Naive thymus-derived CD4-positive, alpha-beta T cell (primary cell): Measurements from ENCODE around the gene PDF. TPM values are rescaled to one million over a fixed set of nuclear protein-coding genes. Genes with fewer than 3 reads are reported as not detected.

ENCODE experiments used
- ATAC-seq: fragments of 150-1000 bp; cut with Tn5 transposase; 2 replicates; pipeline ENCODE4 v1.10.0; 2021; ENCODE audit warnings: mild to moderate bottlenecking, moderate library complexity
- CTCF ChIA-PET: fragments of 350-600 bp; sonication (Branson Sonifier 250); formaldehyde crosslinking; loops from one replicate; lab custom pipeline; 2021; ENCODE audit warnings: antibody characterized with exemption; lab: Charles Lee
- POLR2A ChIA-PET: fragments of 350-600 bp; sonication (Branson Sonifier 250); formaldehyde crosslinking; loops from one replicate; lab custom pipeline; 2021; ENCODE audit warnings: antibody characterized with exemption, inconsistent platforms; lab: Charles Lee
- DNase-seq, 9 donors: peaks; one replicate each; pipeline versions ENCODE4 v3.0.0 to v3.0.0-alpha.2; 2020 to 2022; ENCODE audit warnings: mixed read lengths in 1 of 9
- H3K27ac ChIP-seq: one replicate; pipeline ENCODE4 v1.7.0; 2013; ENCODE audit warnings: mild to moderate bottlenecking, low read depth, low read length, moderate library complexity
- H3K27me3 ChIP-seq, 2 donors: one replicate each; pipeline ENCODE4 v1.7.0; 2013; ENCODE audit warnings: low read length in 2 of 2, mild to moderate bottlenecking in 2 of 2, moderate library complexity in 2 of 2; ENCODE audit not compliant: control insufficient read depth in 2 of 2, insufficient read depth in 2 of 2
- H3K36me3 ChIP-seq, 3 experiments: 1 replicate in 2 of 3; 2 replicates in 1 of 3; pipeline ENCODE4 v1.7.0; 2013; ENCODE audit warnings: low read length in 3 of 3, mild to moderate bottlenecking in 3 of 3, moderate library complexity in 1 of 3; ENCODE audit not compliant: insufficient read depth in 3 of 3, control insufficient read depth in 2 of 3
- H3K4me1 ChIP-seq, 2 donors: one replicate each; pipeline ENCODE4 v1.7.0; 2013; ENCODE audit warnings: low read length in 2 of 2, mild to moderate bottlenecking in 2 of 2, moderate library complexity in 1 of 2; ENCODE audit not compliant: control insufficient read depth in 2 of 2, insufficient read depth in 2 of 2
- H3K4me3 ChIP-seq: 2 replicates; pipeline ENCODE4 v1.7.0; 2013; ENCODE audit warnings: mild to moderate bottlenecking, low read length
- H3K9me3 ChIP-seq, 3 experiments: 1 replicate in 2 of 3; 2 replicates in 1 of 3; pipeline ENCODE4 v1.7.0; 2013; ENCODE audit warnings: low read length in 3 of 3; ENCODE audit not compliant: control insufficient read depth in 2 of 3
- H3K27ac Mint-ChIP-seq, 9 donors: one replicate each; pipeline ENCODE4 v1.8.0; 2020 to 2022; ENCODE audit warnings: mixed read lengths in 9 of 9, mild to moderate bottlenecking in 8 of 9, moderate library complexity in 5 of 9, inconsistent platforms in 2 of 9
- H3K27me3 Mint-ChIP-seq, 5 donors: one replicate each; pipeline ENCODE4 v1.8.0; 2021 to 2022; ENCODE audit warnings: mixed read lengths in 5 of 5, mild to moderate bottlenecking in 1 of 5
- H3K36me3 Mint-ChIP-seq, 5 donors: one replicate each; pipeline ENCODE4 v1.8.0; 2020 to 2022; ENCODE audit warnings: mixed read lengths in 5 of 5, mild to moderate bottlenecking in 3 of 5, inconsistent platforms in 1 of 5
- H3K4me1 Mint-ChIP-seq, 7 donors: one replicate each; pipeline ENCODE4 v1.8.0; 2020 to 2022; ENCODE audit warnings: mixed read lengths in 7 of 7, mild to moderate bottlenecking in 3 of 7, inconsistent platforms in 1 of 7
- H3K4me3 Mint-ChIP-seq, 10 donors: one replicate each; pipeline ENCODE4 v1.8.0; 2020 to 2022; ENCODE audit warnings: mild to moderate bottlenecking in 10 of 10, mixed read lengths in 10 of 10, moderate library complexity in 6 of 10, inconsistent platforms in 2 of 10
- H3K9me3 Mint-ChIP-seq, 11 donors: one replicate each; pipeline ENCODE4 v1.8.0; 2020 to 2022; ENCODE audit warnings: mixed read lengths in 11 of 11, mild to moderate bottlenecking in 4 of 11, inconsistent platforms in 1 of 11, moderate library complexity in 1 of 11
- intact Hi-C, 2 donors: fragments of 100-400 bp; cut with micrococcal nuclease; formaldehyde crosslinking; loops; one replicate each; pipeline ENCODE4 v1.15.1; 2023
- polyA plus RNA-seq, 2 donors: library from polyadenylated mRNA; unstranded; fragments of 300-500 nt; fragmentation: Illumina TruSeq; gene quantifications; one replicate each; pipeline ENCODE4 v1.2.3, GENCODE V29; 2021
- total RNA-seq, 6 experiments: library from RNA in 5 of 6; stranded (reverse) in 5 of 6; gene quantifications; 1 replicate in 5 of 6; 2 replicates in 1 of 6; pipeline ENCODE4 v1.2.3 and lab custom pipeline; 2021 to 2026

Gene PDF
- total and polyA plus RNA-seq, 7 experiments from 2014 or later, result 4.6 to 24.5 (median 11.4) TPM

DNA sequence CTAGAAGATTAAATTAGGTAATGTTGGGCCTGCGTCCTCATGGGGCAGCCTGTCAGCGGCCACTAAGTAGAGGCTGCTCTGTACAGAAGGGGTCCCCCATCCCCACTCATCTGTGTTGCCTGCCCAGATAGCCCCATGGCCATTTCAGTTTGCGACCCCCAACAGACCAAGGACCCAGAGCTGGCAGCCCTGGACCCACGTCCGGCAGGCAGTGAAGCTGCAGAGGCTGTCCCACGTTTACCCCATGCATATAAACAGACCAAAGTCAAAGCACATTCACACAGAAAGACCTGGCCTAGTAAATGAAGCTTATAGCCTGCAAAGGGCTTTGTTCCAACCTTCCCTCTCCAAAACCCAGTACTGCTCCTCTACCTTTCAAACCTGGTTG is 4.6 kb downstream of the PDF start:
- H3K36me3 ChIP-seq, result peaks cover 5 to 70% (median 7%) of the 10 kb centered on the region in 3 experiments
- H3K27me3 Mint-ChIP-seq, result no peaks in the 10 kb centered on the region
- H3K27me3 ChIP-seq, result no peaks in the 10 kb centered on the region
- no peaks in the 10 kb centered on the region for H3K9me3 Mint-ChIP-seq
- CTCF ChIA-PET, result no interaction called here
- DNase-seq (no peak), ATAC-seq (no peak)
- no peak overlapping the region for H3K4me3 ChIP-seq
- no peak overlapping the region for H3K27ac ChIP-seq
- H3K9me3 ChIP-seq, result no peaks in the 10 kb centered on the region
- peaks cover 13 to 31% of the 10 kb centered on the region in 2 donors for H3K4me1 ChIP-seq
- H3K4me1 Mint-ChIP-seq, result peaks cover 20 to 54% (median 50%) of the 10 kb centered on the region in 7 donors
- H3K27ac Mint-ChIP-seq, result peak overlapping the region in 4 of 9 donors; percentile 59 to 75 (median 68)
- H3K36me3 Mint-ChIP-seq, result peaks cover 6 to 24% (median 13%) of the 10 kb centered on the region in 5 donors
- POLR2A ChIA-PET, result interaction anchor here (1.0 to 2.4 kb wide), 5 partner anchors 11 to 54 kb away, joined by 3 to 13 read pairs (median 6); partner anchors contain the start of genes COG8, NIP7 and VPS4A
- H3K4me3 Mint-ChIP-seq, result peak overlapping the region in 3 of 10 donors; percentile 16 to 38 (median 36)
- intact Hi-C loops, result no loop called here

DNA sequence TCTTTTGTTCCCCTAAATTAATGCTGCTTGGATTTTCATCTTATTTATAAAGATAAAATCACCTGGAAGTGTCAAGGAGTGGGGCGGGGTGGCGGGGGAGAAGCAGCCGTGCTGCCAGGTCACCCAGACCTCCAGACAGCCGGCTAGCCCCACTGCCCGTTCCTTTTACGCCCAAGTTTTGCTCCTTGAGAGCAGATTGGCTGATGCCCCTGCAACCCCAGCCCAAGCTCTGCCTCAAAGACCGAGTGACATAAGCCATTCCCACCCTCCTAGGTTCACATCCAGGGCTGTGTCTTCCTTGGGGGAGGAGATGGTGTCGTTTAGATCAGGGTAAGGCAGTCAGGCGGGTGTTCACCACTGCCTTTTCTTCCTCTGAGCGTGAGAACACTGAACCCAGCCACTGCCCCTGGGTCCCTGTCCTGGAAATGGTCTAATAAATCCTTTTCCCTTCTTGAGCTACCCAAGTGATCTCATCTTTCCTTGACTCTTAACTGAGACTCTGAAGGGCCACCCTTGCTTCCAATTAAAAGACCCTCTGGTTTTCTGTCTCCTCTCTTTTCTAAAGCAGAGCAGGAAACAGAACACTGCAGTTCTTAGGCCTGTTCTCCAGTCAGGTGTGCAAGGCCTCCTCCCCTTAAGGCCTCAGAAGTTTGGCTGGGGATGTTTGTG is 5.7 kb downstream of the PDF start:
- Mint-ChIP-seq H3K36me3 (peaks cover 6 to 26% (median 13%) of the 10 kb centered on the region in 5 donors), H3K4me3 (peak overlapping the region in 1 of 10 donors; percentile 8), H3K9me3 (no peaks in the 10 kb centered on the region), H3K27ac (peak overlapping the region in 2 of 9 donors; percentile 43 to 76), H3K4me1 (peaks cover 20 to 54% (median 50%) of the 10 kb centered on the region in 7 donors), H3K27me3 (no peaks in the 10 kb centered on the region)
- no peak overlapping the region for H3K27ac ChIP-seq
- H3K36me3 ChIP-seq, result peaks cover 15 to 81% (median 18%) of the 10 kb centered on the region in 3 experiments
- H3K9me3 ChIP-seq, result no peaks in the 10 kb centered on the region
- H3K27me3 ChIP-seq, result no peaks in the 10 kb centered on the region
- no peak overlapping the region for H3K4me3 ChIP-seq
- ATAC-seq (no peak), DNase-seq (no peak)
- H3K4me1 ChIP-seq, result peaks cover 13 to 29% of the 10 kb centered on the region in 2 donors
- intact Hi-C loops, result no loop called here
- ChIA-PET CTCF (no interaction called here), POLR2A (interaction anchor here (1.0 to 2.4 kb wide), 2 partner anchors 10 to 14 kb away, joined by 5 to 13 read pairs; partner anchors contain the start of genes COG8 and NIP7)

DNA sequence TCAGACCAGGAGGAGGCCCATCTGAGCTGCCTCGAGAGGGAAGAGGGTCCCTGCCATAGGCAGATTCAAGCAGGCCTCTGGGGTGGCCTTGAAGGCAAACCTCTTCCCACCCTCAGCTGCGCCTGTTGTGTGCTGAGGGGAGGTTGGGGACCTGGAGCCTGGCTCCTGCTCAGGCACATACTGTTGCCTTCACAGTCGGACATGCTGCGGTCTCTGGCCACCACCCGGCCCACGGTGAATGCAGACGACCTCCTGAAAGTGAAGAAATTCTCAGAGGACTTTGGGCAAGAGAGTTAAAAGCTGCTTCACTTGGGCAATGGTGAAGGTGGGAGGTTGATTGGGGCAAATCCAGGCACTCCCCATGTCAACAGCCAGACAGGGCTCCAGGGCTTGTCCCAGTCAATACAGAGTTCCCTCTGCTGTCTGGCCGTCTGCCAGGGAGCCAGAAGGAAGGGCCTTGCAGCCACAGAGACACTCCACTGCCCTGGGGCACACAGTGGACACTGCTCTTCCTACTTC is 6.3 kb downstream of the PDF start:
- Histone ChIP-seq H3K36me3 (peaks cover 21 to 87% (median 24%) of the 10 kb centered on the region in 3 experiments), H3K4me1 (peaks cover 8 to 22% of the 10 kb centered on the region in 2 donors), H3K4me3 (no peak overlapping the region), H3K27me3 (no peaks in the 10 kb centered on the region), H3K27ac (no peak overlapping the region), H3K9me3 (no peaks in the 10 kb centered on the region)
- H3K4me1 Mint-ChIP-seq, result peaks cover 20 to 51% (median 43%) of the 10 kb centered on the region in 7 donors
- intact Hi-C loops, result no loop called here
- DNase-seq (no peak), ATAC-seq (no peak)
- H3K4me3 Mint-ChIP-seq, result no peak overlapping the region
- POLR2A ChIA-PET, result interaction anchor here (0.8 to 1.0 kb wide), 2 partner anchors 9 to 12 kb away, joined by 3 to 5 read pairs; no protein-coding TSS in a partner anchor
- H3K27ac Mint-ChIP-seq, result peak overlapping the region in 1 of 9 donors; percentile 76
- peaks cover 6 to 31% (median 18%) of the 10 kb centered on the region in 5 donors for H3K36me3 Mint-ChIP-seq
- H3K9me3 Mint-ChIP-seq, result no peaks in the 10 kb centered on the region
- H3K27me3 Mint-ChIP-seq, result no peaks in the 10 kb centered on the region
- CTCF ChIA-PET, result no interaction called here

DNA sequence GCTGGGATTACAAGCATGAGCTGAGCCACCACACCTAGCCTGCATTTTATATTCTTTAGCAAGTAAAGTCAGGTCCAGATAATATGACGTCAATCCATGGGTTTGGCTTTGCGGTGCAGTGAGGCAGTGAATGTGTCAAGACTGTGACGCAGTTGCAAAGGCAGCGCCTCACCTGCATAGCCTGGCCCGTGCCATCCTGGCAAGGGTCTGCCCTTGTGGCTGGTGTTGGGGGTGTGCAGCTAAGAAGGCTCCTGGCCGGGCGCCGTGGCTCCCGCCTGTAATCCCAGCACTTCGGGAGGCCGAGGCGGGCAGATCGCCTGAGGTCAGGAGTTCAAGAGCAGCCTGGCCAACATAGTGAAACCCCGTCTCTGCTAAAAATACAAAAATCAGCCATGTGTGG is 7.0 kb downstream of the PDF start:
- DNase-seq (no peak), ATAC-seq (no peak)
- Histone ChIP-seq H3K27ac (no peak overlapping the region), H3K27me3 (no peaks in the 10 kb centered on the region), H3K4me3 (no peak overlapping the region), H3K4me1 (peaks cover 2 to 16% of the 10 kb centered on the region in 2 donors), H3K36me3 (peaks cover 21 to 90% (median 27%) of the 10 kb centered on the region in 3 experiments), H3K9me3 (no peaks in the 10 kb centered on the region)
- intact Hi-C loops, result loop anchor here in 1 of 2 donors (1.0 kb wide), 1 partner anchor 12 kb away; the partner anchor contains the start of gene VPS4A
- CTCF ChIA-PET, result no interaction called here
- Mint-ChIP-seq H3K4me1 (peaks cover 20 to 45% (median 37%) of the 10 kb centered on the region in 7 donors), H3K36me3 (peaks cover 6 to 31% (median 18%) of the 10 kb centered on the region in 5 donors), H3K9me3 (no peaks in the 10 kb centered on the region), H3K27ac (no peak overlapping the region), H3K27me3 (no peaks in the 10 kb centered on the region), H3K4me3 (no peak overlapping the region)
- POLR2A ChIA-PET, result interaction anchor here (0.8 kb wide), 1 partner anchor 13 kb away, joined by 3 read pairs; no protein-coding TSS in a partner anchor

DNA sequence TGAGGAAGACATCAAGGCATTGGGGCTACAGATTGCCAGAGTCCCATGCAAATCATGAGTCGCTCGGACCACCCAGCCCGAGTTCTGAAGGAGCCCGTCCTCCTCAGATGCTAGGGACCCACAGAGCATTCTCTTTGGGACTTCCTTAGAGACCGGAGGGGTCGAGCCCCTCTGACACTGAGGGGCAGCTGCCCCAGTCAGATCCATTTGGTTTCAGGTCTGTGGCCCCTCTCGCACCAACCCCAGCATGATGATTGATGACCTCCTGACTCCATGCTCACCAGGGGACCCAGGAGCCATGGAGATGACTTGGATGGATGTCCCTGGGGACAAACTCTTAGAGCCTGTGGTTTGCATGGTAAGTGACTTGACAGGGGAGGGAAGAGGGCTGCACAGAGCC is 8.0 kb downstream of the PDF start:
- H3K9me3 Mint-ChIP-seq, result no peaks in the 10 kb centered on the region
- intact Hi-C loops, result no loop called here
- peaks cover 6 to 31% (median 18%) of the 10 kb centered on the region in 5 donors for H3K36me3 Mint-ChIP-seq
- CTCF ChIA-PET, result no interaction called here
- no peak for ATAC-seq
- H3K9me3 ChIP-seq, result no peaks in the 10 kb centered on the region
- POLR2A ChIA-PET, result no interaction called here
- H3K27me3 ChIP-seq, result no peaks in the 10 kb centered on the region
- no peak overlapping the region for H3K4me3 ChIP-seq
- no peaks in the 10 kb centered on the region for H3K27me3 Mint-ChIP-seq
- DNase-seq, result no peak
- no peak overlapping the region for H3K4me3 Mint-ChIP-seq
- no peak overlapping the region for H3K27ac ChIP-seq
- peaks cover 0 to 9% of the 10 kb centered on the region in 2 donors for H3K4me1 ChIP-seq
- H3K4me1 Mint-ChIP-seq, result peaks cover 19 to 38% (median 30%) of the 10 kb centered on the region in 7 donors
- H3K36me3 ChIP-seq, result peaks cover 21 to 91% (median 27%) of the 10 kb centered on the region in 3 experiments
- H3K27ac Mint-ChIP-seq, result peak overlapping the region in 3 of 9 donors; percentile 28 to 65 (median 47)

DNA sequence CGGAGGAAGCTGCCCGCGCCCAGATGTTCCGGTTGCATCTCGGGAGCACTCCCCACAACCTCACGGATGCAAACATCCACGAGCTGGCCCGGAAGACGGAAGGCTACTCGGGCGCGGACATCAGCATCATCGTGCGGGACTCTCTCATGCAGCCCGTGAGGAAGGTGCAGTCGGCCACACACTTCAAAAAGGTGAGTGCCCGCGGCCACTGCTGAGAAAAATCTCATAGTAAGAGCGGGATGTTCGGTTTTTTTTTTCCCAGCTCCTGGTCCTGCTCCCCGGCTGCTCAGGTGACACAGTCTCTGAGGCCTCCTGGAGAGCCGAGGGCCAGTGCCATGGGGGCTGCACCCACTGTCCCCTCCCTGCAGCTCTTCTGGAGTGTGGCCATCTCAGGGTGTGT is 9.3 kb downstream of the PDF start:
- Histone ChIP-seq H3K36me3 (peaks cover 27 to 92% (median 33%) of the 10 kb centered on the region in 3 experiments), H3K27me3 (no peaks in the 10 kb centered on the region), H3K4me3 (no peak overlapping the region), H3K27ac (no peak overlapping the region), H3K9me3 (no peaks in the 10 kb centered on the region), H3K4me1 (no peaks in the 10 kb centered on the region)
- no peaks in the 10 kb centered on the region for H3K27me3 Mint-ChIP-seq
- POLR2A ChIA-PET, result no interaction called here
- ATAC-seq, result no peak
- DNase-seq, result no peak
- H3K27ac Mint-ChIP-seq, result peak overlapping the region in 2 of 9 donors; percentile 43 to 56
- peaks cover 6 to 37% (median 17%) of the 10 kb centered on the region in 5 donors for H3K36me3 Mint-ChIP-seq
- peaks cover 8 to 27% (median 17%) of the 10 kb centered on the region in 7 donors for H3K4me1 Mint-ChIP-seq
- CTCF ChIA-PET, result no interaction called here
- intact Hi-C loops, result no loop called here
- H3K4me3 Mint-ChIP-seq, result no peak overlapping the region
- H3K9me3 Mint-ChIP-seq, result no peaks in the 10 kb centered on the region
